GM19043 (cell line): ENCODE results near the gene CDC42EP3.

ENCODE experiments used
- ATAC-seq: cut with Tn5 transposase; IDR thresholded peaks from one replicate; pipeline ENCODE4 v1.9.1; 2021; ENCODE audit warnings: low read depth; ENCODE audit not compliant: unreplicated experiment

CDC42EP3 gene

GRCh38 chr2:37671009-37671815 lies at the start of gene CDC42EP3:
TSS of gene CDC42EP3 (minus strand) at chr2:37671642. CDS start at chr2:37646587, 25,055 bp downstream.
- peak; percentile 29 for ATAC-seq

- no peak for ATAC-seq
Observed at GRCh38 chr2:37721201-37721560, 49.7 kb upstream of the CDC42EP3 start.

GRCh38 chr2:37720533-37721200 lies 49.2 kb upstream of the CDC42EP3 start:
- no peak for ATAC-seq

GRCh38 chr2:37718515-37719161 lies 47.2 kb upstream of the CDC42EP3 start:
- no peak for ATAC-seq

GRCh38 chr2:37713258-37713700 lies 41.8 kb upstream of the CDC42EP3 start:
- ATAC-seq, result no peak

GRCh38 chr2:37711831-37712230 lies 40.4 kb upstream of the CDC42EP3 start:
- ATAC-seq, result no peak

- peak; percentile 74 for ATAC-seq
Observed at GRCh38 chr2:37711308-37711731, 39.9 kb upstream of the CDC42EP3 start.

GRCh38 chr2:37709111-37709510 lies 37.7 kb upstream of the CDC42EP3 start:
- no peak for ATAC-seq

GRCh38 chr2:37708146-37708545 lies 36.7 kb upstream of the CDC42EP3 start:
- ATAC-seq, result no peak

- ATAC-seq, result peak; percentile 47
Observed at GRCh38 chr2:37707393-37707792, 36.0 kb upstream of the CDC42EP3 start.

- ATAC-seq, result no peak
Observed at GRCh38 chr2:37706334-37707183, 35.1 kb upstream of the CDC42EP3 start.

- no peak for ATAC-seq
Observed at GRCh38 chr2:37705191-37705590, 33.7 kb upstream of the CDC42EP3 start.

GRCh38 chr2:37698931-37699481 lies 27.6 kb upstream of the CDC42EP3 start:
- ATAC-seq, result no peak

- no peak for ATAC-seq
Observed at GRCh38 chr2:37695336-37695735, 23.9 kb upstream of the CDC42EP3 start.

GRCh38 chr2:37692711-37693110 lies 21.3 kb upstream of the CDC42EP3 start:
- no peak for ATAC-seq

- ATAC-seq, result no peak
Observed at GRCh38 chr2:37689751-37690150, 18.3 kb upstream of the CDC42EP3 start.

GRCh38 chr2:37688771-37689468 lies 17.5 kb upstream of the CDC42EP3 start:
- no peak for ATAC-seq

- no peak for ATAC-seq
Observed at GRCh38 chr2:37686792-37687526, 15.5 kb upstream of the CDC42EP3 start.

GRCh38 chr2:37684809-37685208 lies 13.4 kb upstream of the CDC42EP3 start:
- ATAC-seq, result no peak
